PFSK-1 (cell line): ENCODE results near the gene IGLON5. TPM values are rescaled to one million over a fixed set of nuclear protein-coding genes. Genes with fewer than 3 reads are reported as not detected.

Experiments
- FOXP2 ChIP-seq: optimal IDR thresholded peaks from 2 replicates; pipeline ENCODE3; 2011; ENCODE audit warnings: borderline replicate concordance, control low read depth, inconsistent platforms; ENCODE audit not compliant: insufficient read depth; ENCODE audit errors: extremely low read length, extremely low read depth
- POLR2AphosphoS5 ChIP-seq: IDR thresholded peaks from 2 replicates; pipeline ENCODE4 v1.6.1; 2012; ENCODE audit warnings: low read depth, mild to moderate bottlenecking, control low read depth, low read length, moderate library complexity
- REST ChIP-seq, 2 experiments: IDR thresholded peaks; 2 replicates each; pipeline versions ENCODE4 v1.6.1 to v1.8.0; 2011 to 2012; ENCODE audit warnings: low read depth in 2 of 2, low read length in 2 of 2, control low read depth in 1 of 2, inconsistent platforms in 1 of 2, mild to moderate bottlenecking in 1 of 2, moderate library complexity in 1 of 2; ENCODE audit not compliant: insufficient read depth in 1 of 2
- SIN3A ChIP-seq: IDR thresholded peaks from 2 replicates; pipeline ENCODE4 v1.6.1; 2012; ENCODE audit warnings: mild to moderate bottlenecking, low read length, moderate library complexity, borderline replicate concordance; ENCODE audit not compliant: insufficient read depth
- TAF1 ChIP-seq: IDR thresholded peaks from 2 replicates; pipeline ENCODE4 v1.6.1; 2012; ENCODE audit warnings: low read length, control low read depth, borderline replicate concordance; ENCODE audit not compliant: insufficient read depth
- polyA plus RNA-seq: library from polyadenylated mRNA; unstranded; fragments of >200 nt; gene quantifications from one replicate; pipeline ENCODE4 v1.2.1, GENCODE V29; 2012; ENCODE audit warnings: low read depth, missing spikeins; ENCODE audit not compliant: insufficient read length

The IGLON5 gene
- polyA plus RNA-seq = 3.0 TPM

GRCh38 chr19:51311351-51312257 is at the start of gene IGLON5:
Gene IGLON5, plus strand, starts transcription at chr19:51311644. Its CDS starts 204 bp downstream, at chr19:51311848.
- TF ChIP-seq SIN3A (no peak), POLR2AphosphoS5 (no peak), FOXP2 (no peak), TAF1 (no peak), REST (IDR thresholded peaks at IDR 0.05; ENCODE audit: insufficient read depth in 1 of 2, low read depth in 2 of 2, low read length in 2 of 2) (no peak)

DNA sequence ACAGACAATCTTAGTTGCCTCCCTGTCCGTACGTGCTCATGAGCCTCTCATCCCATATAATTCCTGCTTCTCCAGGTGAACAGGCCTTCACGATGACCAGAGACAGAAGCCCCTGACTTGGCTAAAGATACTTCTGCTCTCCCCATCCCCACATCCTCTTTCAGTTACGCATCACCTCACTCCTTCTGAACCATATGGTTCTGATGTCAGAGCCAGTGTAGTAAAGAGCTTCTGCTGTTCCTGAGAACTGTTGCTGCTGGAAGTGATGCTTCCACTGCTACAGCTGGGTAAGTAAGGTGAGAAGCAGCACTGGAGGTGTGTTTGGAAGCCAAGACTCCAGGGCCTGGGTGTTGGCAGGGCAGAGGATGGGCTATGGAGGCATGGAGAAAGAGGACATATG is 47.6 kb upstream of the IGLON5 start:
- no peak for TF ChIP-seq TAF1
- TF ChIP-seq SIN3A = no peak
- TF ChIP-seq POLR2AphosphoS5 = no peak
- TF ChIP-seq REST (IDR thresholded peaks at IDR 0.05; ENCODE audit: insufficient read depth in 1 of 2, low read depth in 2 of 2, low read length in 2 of 2) = no peak
- no peak for TF ChIP-seq FOXP2

DNA sequence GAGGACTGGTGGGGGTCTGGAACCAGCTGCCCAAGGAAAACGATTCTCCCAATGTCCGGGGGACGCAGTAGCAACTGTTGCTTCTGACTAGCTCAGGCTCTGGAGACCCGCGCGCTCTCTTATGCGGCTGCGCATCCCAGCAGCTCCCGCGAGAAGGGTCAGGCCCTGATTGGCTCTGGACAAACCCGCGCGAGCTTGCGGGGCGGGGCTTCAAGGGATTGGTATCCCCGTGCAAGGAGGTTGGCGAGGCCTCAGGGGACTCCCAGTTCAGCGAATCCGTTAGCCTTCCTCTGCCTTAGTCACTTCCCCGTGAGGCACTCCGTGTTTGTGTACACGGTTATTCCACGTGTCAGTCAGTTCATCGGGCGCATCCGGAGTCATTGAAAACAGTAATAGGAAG is 40.4 kb upstream of the IGLON5 start:
- TF ChIP-seq TAF1 = no peak

DNA sequence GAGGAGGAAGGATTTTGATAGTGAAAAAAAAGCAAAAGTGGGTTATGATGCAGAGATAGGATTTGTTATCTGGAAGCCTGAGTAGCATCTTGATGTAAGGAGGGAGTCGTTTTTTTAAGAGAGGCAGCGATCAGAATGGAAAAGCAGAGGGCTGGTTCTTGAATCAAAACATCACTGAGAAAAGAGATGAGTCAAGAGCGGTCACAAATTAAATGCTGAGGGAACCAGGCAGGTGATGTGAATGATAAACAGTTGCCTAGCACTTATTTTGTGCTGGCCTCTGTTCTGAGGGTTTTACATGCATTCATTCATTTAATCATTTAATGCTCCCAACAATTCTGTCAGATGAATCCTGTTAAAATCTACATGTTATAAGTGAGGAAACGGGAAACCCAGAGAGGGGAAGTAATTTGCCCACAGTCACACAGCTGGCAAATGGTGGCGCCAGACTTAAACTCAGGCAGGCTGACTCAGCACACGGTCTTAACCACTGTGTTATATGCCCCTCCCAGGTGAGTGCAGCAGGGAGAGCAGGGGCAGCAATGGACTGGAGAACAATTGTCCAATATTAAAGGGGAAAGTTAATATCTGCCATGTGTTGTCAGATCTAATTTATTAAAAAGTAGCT is 39.1 kb upstream of the IGLON5 start:
- TF ChIP-seq SIN3A (no peak), POLR2AphosphoS5 (no peak)

GRCh38 chr19:51274049-51274770 is 37.2 kb upstream of the IGLON5 start:
- TF ChIP-seq SIN3A (no peak), POLR2AphosphoS5 (no peak), REST (IDR thresholded peaks at IDR 0.05; ENCODE audit: insufficient read depth in 1 of 2, low read depth in 2 of 2, low read length in 2 of 2) (no peak), FOXP2 (no peak), TAF1 (no peak)

- TF ChIP-seq TAF1 = no peak
- no peak for TF ChIP-seq REST (IDR thresholded peaks at IDR 0.05; ENCODE audit: insufficient read depth in 1 of 2, low read depth in 2 of 2, low read length in 2 of 2)
- no peak for TF ChIP-seq FOXP2
- no peak for TF ChIP-seq POLR2AphosphoS5
- no peak for TF ChIP-seq SIN3A
Measured at GRCh38 chr19:51277112-51277511, 34.3 kb upstream of the IGLON5 start.
